ENCODE results near the gene SHISA7. TPM values are rescaled to one million over a fixed set of nuclear protein-coding genes. Genes with fewer than 3 reads are reported as not detected.

SHISA7 gene
- total RNA-seq, 1 experiment from 2014 or later: not detected

GRCh38 chr19:55474269-55475265 is 31.5 kb upstream of the SHISA7 start:
- H3K27me3 ChIP-seq (ENCODE audit: low read length): no peaks in the 10 kb centered on the region
- H3K4me2 ChIP-seq (ENCODE audit: low read length): no peak overlapping the region
- H3F3A ChIP-seq (ENCODE audit: low read length, unreplicated experiment): no peaks in the 10 kb centered on the region
- ATAC-seq (no peak), DNase-seq (no peak)
- no peaks in the 10 kb centered on the region for H3K9me2 ChIP-seq (replicated peaks; ENCODE audit: low read length)
- H3K79me2 ChIP-seq (ENCODE audit: low read length): peaks cover 22% of the 10 kb centered on the region
- BruUV-seq (replicated peaks): no TSS peak
- intact Hi-C loops (cut with micrococcal nuclease): no loop called here
- TF ChIP-seq EZH2phosphoT487 (IDR thresholded peaks at IDR 0.05; ENCODE audit: borderline replicate concordance, low read length) (no peak), EZH2 (IDR thresholded peaks at IDR 0.05; ENCODE audit: low read length, unreplicated experiment) (no peak), CTCF (conservative IDR thresholded peaks at IDR 0.05; ENCODE audit: low read depth, low read length) (no peak)
- no peak overlapping the region for H3K27ac ChIP-seq (ENCODE audit: low read length)
- no peaks in the 10 kb centered on the region for H4K20me1 ChIP-seq (ENCODE audit: low read length)
- no peak overlapping the region for H2AFZ ChIP-seq (ENCODE audit: low read length)
- ChIA-PET POLR2A (ENCODE audit: unreplicated experiment) (no interaction called here), CTCF (no interaction called here)
- no peaks in the 10 kb centered on the region for H3K36me3 ChIP-seq (ENCODE audit: low read depth, low read length)
- no peaks in the 10 kb centered on the region for H3K9me3 ChIP-seq (ENCODE audit: low read length)
- H3K4me1 ChIP-seq (ENCODE audit: insufficient read depth, low read length): peaks cover 18% of the 10 kb centered on the region
- H3K4me3 ChIP-seq (ENCODE audit: low read length): no peak overlapping the region
- no peak overlapping the region for H3K9ac ChIP-seq (ENCODE audit: low read length)

- Histone ChIP-seq H3K27ac (ENCODE audit: low read length) (no peak overlapping the region), H3K9me3 (ENCODE audit: low read length) (no peaks in the 10 kb centered on the region), H3F3A (ENCODE audit: low read length, unreplicated experiment) (no peaks in the 10 kb centered on the region), H3K9ac (ENCODE audit: low read length) (no peak overlapping the region), H4K20me1 (ENCODE audit: low read length) (no peaks in the 10 kb centered on the region), H3K27me3 (ENCODE audit: low read length) (no peaks in the 10 kb centered on the region), H3K79me2 (ENCODE audit: low read length) (peaks cover 10% of the 10 kb centered on the region), H3K9me2 (replicated peaks; ENCODE audit: low read length) (no peaks in the 10 kb centered on the region), H3K4me1 (ENCODE audit: insufficient read depth, low read length) (peaks cover 18% of the 10 kb centered on the region), H2AFZ (ENCODE audit: low read length) (no peak overlapping the region), H3K36me3 (ENCODE audit: low read depth, low read length) (no peaks in the 10 kb centered on the region), H3K4me3 (ENCODE audit: low read length) (no peak overlapping the region), H3K4me2 (ENCODE audit: low read length) (no peak overlapping the region)
- DNase-seq: no peak
- BruUV-seq (replicated peaks): no TSS peak
- ATAC-seq: no peak
- CTCF ChIA-PET: no interaction called here
- no peak for TF ChIP-seq EZH2 (IDR thresholded peaks at IDR 0.05; ENCODE audit: low read length, unreplicated experiment)
- no peak for TF ChIP-seq EZH2phosphoT487 (IDR thresholded peaks at IDR 0.05; ENCODE audit: borderline replicate concordance, low read length)
- TF ChIP-seq CTCF (conservative IDR thresholded peaks at IDR 0.05; ENCODE audit: low read depth, low read length): no peak
- POLR2A ChIA-PET (ENCODE audit: unreplicated experiment): no interaction called here
- intact Hi-C loops (cut with micrococcal nuclease): no loop called here
Observed at GRCh38 chr19:55473225-55474012, 30.3 kb upstream of the SHISA7 start.
